Medulla oblongata (tissue), 1 donor: ENCODE results near the gene CPT1A.
A peak's percentile ranks its signal among the peaks of the same experiment; 100 is the strongest.

Experiments
- DNase-seq: peaks from one replicate; pipeline ENCODE4 v3.0.0-alpha.2; 2015; ENCODE audit errors: extremely low spot score

CPT1A gene

DNA sequence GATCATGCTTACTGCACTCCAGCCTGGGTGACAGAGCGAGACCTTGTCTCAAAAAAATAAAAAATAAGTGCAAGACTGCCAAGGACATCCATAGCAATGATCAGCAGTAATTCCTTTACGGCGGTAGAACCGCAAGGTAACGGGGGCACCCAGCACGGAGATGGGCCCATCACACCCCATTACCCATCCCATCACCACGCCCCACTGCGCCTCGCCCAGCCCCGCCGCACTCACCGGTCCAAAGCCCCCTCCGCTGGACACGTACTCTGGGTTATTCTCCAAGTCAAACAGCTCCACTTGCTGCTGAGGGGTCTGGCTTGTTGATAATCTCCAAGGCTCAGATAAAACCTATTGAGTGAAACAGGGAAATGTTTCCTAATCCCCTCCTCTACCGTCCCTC lies 81.7 kb downstream of the CPT1A start:
- DNase-seq = no peak

DNA sequence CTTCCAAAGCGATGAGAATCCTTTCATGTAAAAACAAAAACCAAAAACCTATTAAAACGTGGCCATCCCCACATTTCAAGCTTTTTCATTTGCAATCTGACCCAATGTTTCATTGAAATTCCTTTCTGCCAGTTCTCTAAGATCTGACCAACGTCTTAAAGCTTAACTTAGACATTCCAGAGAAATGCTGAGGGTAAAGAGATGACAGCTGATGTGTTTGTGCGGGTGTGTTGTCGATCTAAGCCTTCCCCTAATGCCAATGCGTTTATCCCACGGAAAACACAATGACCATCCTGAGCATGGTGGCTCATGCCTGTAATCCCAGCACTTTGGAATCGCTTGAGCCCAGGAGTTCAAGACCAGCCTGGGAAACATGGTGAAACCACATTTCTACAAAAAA lies 84.0 kb downstream of the CPT1A start:
- no peak for DNase-seq

GRCh38 chr11:68756171-68756766 lies 85.4 kb downstream of the CPT1A start:
- DNase-seq = no peak

- DNase-seq = no peak
These were observed 88.4 kb downstream of the CPT1A start for GRCh38 chr11:68753300-68753699.

DNA sequence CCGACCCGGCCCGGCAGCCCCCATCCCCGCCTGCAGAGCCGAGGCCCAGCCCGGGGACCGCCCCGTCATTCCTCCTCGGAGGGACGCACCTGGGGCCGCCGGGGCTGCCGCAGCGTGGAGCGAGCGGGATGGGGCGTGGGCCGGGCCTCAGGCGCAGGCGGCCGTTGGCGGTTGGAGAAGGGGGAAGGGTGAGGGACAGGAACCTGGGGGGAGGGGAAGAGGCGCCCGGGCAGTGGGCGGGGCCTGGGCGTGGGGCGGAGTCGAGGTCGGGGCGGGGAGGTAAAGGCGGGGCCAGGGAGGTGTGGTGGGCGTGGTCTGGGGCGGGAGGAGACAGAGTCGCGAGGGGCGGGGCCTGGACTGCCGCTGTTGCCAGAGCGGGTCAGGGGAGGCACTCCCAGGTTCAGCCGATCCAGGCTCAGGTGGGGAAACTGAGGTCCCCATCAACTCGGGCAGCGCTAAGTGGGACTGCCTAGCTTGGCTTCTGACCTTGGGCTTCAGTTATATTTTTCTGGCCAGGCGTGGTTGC lies 90.3 kb downstream of the CPT1A start, which contains the start of gene TESMIN:
TSS of gene TESMIN (minus strand) at position 190 of the 526 bp plus-strand sequence. CDS start 860 bp downstream, outside the sequence.
- peak; percentile 22 for DNase-seq

DNA sequence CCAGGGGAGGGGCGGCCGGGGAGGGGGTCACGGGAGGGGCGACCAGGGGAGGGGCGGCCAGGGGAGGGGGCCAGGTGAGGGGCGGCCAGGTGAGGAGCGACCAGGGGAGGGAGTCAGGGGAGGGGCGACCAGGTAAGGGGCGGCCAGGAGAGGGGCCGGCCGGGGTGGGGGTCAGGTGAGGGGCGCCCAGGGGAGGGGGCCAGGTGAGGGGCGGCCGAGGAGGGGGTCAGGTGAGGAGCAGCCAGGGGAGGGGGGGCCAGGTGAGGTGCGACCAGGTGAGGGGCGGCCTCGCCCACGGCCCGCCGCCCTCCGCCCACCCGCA lies 90.8 kb downstream of the CPT1A start:
- no peak for DNase-seq

GRCh38 chr11:68750195-68751003 lies 91.3 kb downstream of the CPT1A start:
- no peak for DNase-seq

- no peak for DNase-seq
These were observed 92.2 kb downstream of the CPT1A start for GRCh38 chr11:68749229-68750123.

GRCh38 chr11:68748061-68748460 lies 93.7 kb downstream of the CPT1A start:
- DNase-seq = no peak

GRCh38 chr11:68743539-68743938 lies 98.2 kb downstream of the CPT1A start:
- no peak for DNase-seq

DNA sequence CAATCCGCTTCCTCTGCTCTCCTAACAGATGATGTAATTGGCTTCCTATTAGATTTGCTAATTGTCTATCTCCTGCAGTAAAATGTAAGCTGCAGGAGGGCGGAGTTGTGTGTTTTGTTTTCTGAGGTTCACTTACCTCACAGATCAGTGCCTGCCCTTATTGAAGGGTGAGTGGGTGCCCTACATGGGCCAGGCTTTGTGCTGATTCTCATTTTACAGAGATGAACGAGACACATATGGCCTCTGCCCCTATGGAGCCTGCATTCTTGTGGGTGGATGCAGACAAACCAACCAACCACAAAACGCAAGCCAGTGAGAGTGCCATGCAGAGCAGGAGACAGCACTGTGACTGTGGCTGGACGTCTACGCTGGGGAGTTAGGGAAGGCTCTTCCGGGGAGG lies 100.3 kb downstream of the CPT1A start:
- no peak for DNase-seq

GRCh38 chr11:68735646-68736045 lies 106.1 kb downstream of the CPT1A start:
- DNase-seq = no peak

- no peak for DNase-seq
These were observed 106.6 kb downstream of the CPT1A start for GRCh38 chr11:68735125-68735524.

- DNase-seq = no peak
These were observed 107.6 kb downstream of the CPT1A start for GRCh38 chr11:68734111-68734510.

- DNase-seq = peak; percentile 28
These were observed 113.9 kb downstream of the CPT1A start for GRCh38 chr11:68727783-68728182.

- no peak for DNase-seq
These were observed 117.4 kb downstream of the CPT1A start for GRCh38 chr11:68724293-68724692.

- no peak for DNase-seq
These were observed 119.6 kb downstream of the CPT1A start for GRCh38 chr11:68722143-68722542.

DNA sequence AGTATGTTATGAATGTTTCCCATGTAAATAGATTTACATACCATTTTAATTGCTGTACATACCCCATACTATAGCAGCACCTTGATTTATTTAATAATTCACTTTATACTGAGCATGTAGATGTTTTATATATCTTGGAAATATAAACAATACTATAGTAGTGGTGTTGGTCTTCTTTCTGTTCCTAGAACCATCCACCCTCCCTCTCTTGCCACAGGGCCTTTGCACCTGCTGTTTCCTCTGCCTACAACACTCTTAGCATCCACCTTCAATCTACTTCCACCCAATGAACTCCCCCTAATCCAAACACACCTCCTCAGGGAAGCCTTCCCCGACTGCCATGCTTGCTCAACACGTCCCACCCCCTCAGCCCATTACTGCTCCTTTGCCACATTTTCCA lies 120.6 kb downstream of the CPT1A start:
- DNase-seq = no peak

DNA sequence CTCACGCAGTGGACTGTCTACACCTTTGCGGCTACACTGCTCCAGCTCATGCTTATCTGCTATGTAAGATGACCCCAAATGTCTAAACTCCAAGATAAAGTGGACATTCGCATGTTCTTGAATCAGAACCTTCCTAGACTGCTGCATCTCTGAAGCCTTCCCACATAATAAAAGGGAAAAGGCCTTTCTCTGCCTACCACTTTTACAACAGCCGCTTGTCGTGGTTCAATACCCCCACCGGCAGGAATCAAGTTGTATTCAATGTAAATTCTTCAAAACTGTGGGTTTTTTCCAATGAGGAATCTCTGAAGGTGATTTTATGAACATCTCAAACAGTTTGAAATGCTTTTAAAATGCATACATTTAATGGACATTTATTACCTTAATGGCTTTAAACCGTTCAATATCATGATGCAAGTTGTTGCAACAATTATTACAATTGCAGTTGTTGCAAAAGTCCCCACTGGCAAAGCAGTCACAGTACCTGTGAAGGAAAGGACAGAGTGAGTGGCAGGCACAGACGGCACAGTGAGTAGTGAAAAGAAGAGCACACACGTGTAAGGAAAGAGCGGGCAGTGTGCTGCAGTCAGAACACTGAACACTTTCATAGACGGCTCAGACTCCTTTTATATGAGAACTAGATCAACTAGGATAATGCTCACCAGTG lies 126.1 kb downstream of the CPT1A start:
- DNase-seq = no peak

- DNase-seq = peak; percentile 58
These were observed 127.5 kb downstream of the CPT1A start for GRCh38 chr11:68714060-68714856.

DNA sequence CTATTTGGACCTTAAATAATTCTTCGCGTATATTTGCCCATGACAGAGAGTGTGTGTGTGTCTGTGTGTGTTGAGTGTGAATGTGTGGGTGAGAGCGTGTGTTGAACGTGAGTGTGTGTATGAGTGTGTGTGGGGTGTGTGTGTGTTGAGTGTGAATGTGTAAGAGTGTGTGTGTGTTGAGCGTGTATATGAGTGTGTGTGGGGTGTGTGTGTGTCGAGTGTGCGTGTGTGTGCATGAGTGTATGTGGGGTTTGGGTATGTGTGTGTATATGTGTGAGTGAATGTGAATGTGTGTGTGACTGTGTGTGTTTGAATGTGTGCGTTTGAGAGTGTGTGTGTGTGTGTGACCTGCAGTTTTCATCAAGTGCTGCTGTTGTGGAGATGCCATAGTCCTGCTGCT lies 130.6 kb downstream of the CPT1A start:
- no peak for DNase-seq
